B cell (primary cell): Measurements from ENCODE around the gene PPP1R12A. TPM values are rescaled to one million over a fixed set of nuclear protein-coding genes. Genes with fewer than 3 reads are reported as not detected.

Experiments used
- ATAC-seq: fragments of 200-7000 bp; cut with Tn5 transposase; one replicate; pipeline ENCODE4 v1.10.0; 2021; ENCODE audit warnings: low read depth, mild to moderate bottlenecking, moderate number of reproducible peaks, moderate library complexity
- CTCF ChIA-PET: fragments of 350-600 bp; sonication (Branson Sonifier 250); formaldehyde crosslinking; loops from one replicate; lab custom pipeline; 2021; ENCODE audit warnings: antibody characterized with exemption, inconsistent platforms; lab: Charles Lee
- POLR2A ChIA-PET: fragments of 350-600 bp; sonication (Branson Sonifier 250); formaldehyde crosslinking; loops from one replicate; lab custom pipeline; 2021; ENCODE audit warnings: antibody characterized with exemption; lab: Charles Lee
- DNase-seq: peaks from one replicate; pipeline ENCODE4 v3.0.0; 2013
- H2AFZ ChIP-seq: 2 replicates; pipeline ENCODE4 v1.6.1; 2012; ENCODE audit warnings: mild to moderate bottlenecking, low read depth, low read length; ENCODE audit not compliant: insufficient read depth, poor library complexity, severe bottlenecking
- H3K27ac ChIP-seq, 2 donors: 1 replicate in 1 of 2; 2 replicates in 1 of 2; pipeline ENCODE4 v1.5.1; 2012 to 2013; ENCODE audit warnings: low read length in 2 of 2, mild to moderate bottlenecking in 2 of 2, moderate library complexity in 1 of 2
- H3K27me3 ChIP-seq, 4 experiments: fragments of 200-600 bp in 1 of 4; sonication (generic) in 1 of 4; replicated peaks in 1 of 4; 1 replicate in 2 of 4; 2 replicates in 2 of 4; pipeline versions ENCODE4 v1.6.1 to v1.7.0; 2013 to 2016; ENCODE audit warnings: low read length in 3 of 4, mild to moderate bottlenecking in 2 of 4, mixed read lengths in 1 of 4, moderate library complexity in 1 of 4; ENCODE audit not compliant: insufficient read depth in 4 of 4, control insufficient read depth in 3 of 4; ENCODE audit errors: control extremely low read depth in 1 of 4
- H3K36me3 ChIP-seq, 2 experiments: replicated peaks in 1 of 2; 1 replicate in 1 of 2; 2 replicates in 1 of 2; pipeline versions ENCODE4 v1.6.1 to v1.7.1; 2013; ENCODE audit warnings: low read length in 1 of 2; ENCODE audit not compliant: insufficient read depth in 2 of 2, control insufficient read depth in 1 of 2; ENCODE audit errors: control extremely low read depth in 1 of 2, extremely low read depth in 1 of 2
- H3K4me1 ChIP-seq, 2 donors: fragments of 200-600 bp in 1 of 2; sonication (generic) in 1 of 2; 1 replicate in 1 of 2; 2 replicates in 1 of 2; pipeline versions ENCODE4 v1.5.1 to v1.6.1; 2013 to 2017; ENCODE audit warnings: low read length in 2 of 2; ENCODE audit not compliant: control insufficient read depth in 2 of 2, insufficient read depth in 2 of 2
- H3K4me2 ChIP-seq: replicated peaks from 2 replicates; pipeline ENCODE3; 2012; ENCODE audit warnings: mild to moderate bottlenecking, low read depth, low read length; ENCODE audit not compliant: poor library complexity, severe bottlenecking
- H3K4me3 ChIP-seq, 5 experiments: fragments of 200-600 bp in 1 of 5; sonication (generic) in 1 of 5; 1 replicate in 3 of 5; 2 replicates in 2 of 5; pipeline versions ENCODE4 v1.5.1 to v1.7.0; 2011 to 2016; ENCODE audit warnings: low read length in 4 of 5, mild to moderate bottlenecking in 4 of 5, low read depth in 2 of 5, control low read depth in 1 of 5, moderate library complexity in 1 of 5; ENCODE audit not compliant: insufficient read depth in 1 of 5; ENCODE audit errors: control extremely low read depth in 1 of 5, extremely low read depth in 1 of 5
- H3K79me2 ChIP-seq: fragments of 200-600 bp; sonication (generic); one replicate; pipeline ENCODE4 v1.6.0; 2016; ENCODE audit warnings: low read length; ENCODE audit not compliant: control insufficient read depth, insufficient read depth
- H3K9ac ChIP-seq: fragments of 200-600 bp; sonication (generic); 2 replicates; pipeline ENCODE4 v1.6.1; 2017; ENCODE audit warnings: mild to moderate bottlenecking, low read length, moderate library complexity
- H3K9me3 ChIP-seq, 3 donors: one replicate each; pipeline versions ENCODE4 v1.6.1 to v1.7.1; 2013; ENCODE audit warnings: low read length in 2 of 3; ENCODE audit not compliant: control insufficient read depth in 2 of 3, insufficient read depth in 1 of 3; ENCODE audit errors: control extremely low read depth in 1 of 3
- H4K20me1 ChIP-seq: 2 replicates; pipeline ENCODE4 v1.6.0; 2012; ENCODE audit warnings: mild to moderate bottlenecking, low read length; ENCODE audit not compliant: insufficient read depth, control insufficient read depth, poor library complexity, severe bottlenecking
- H3K27ac Mint-ChIP-seq: one replicate; pipeline ENCODE4 v1.8.0; 2021; ENCODE audit warnings: mixed read lengths
- H3K27me3 Mint-ChIP-seq: one replicate; pipeline ENCODE4 v1.8.0; 2021; ENCODE audit warnings: mixed read lengths
- H3K4me1 Mint-ChIP-seq: one replicate; pipeline ENCODE4 v1.8.0; 2021; ENCODE audit warnings: mixed read lengths
- H3K4me3 Mint-ChIP-seq: one replicate; pipeline ENCODE4 v1.8.0; 2021; ENCODE audit warnings: mixed read lengths
- H3K9me3 Mint-ChIP-seq: one replicate; pipeline ENCODE4 v1.8.0; 2022; ENCODE audit warnings: mixed read lengths; ENCODE audit not compliant: insufficient read depth
- CTCF ChIP-seq: fragments of 200-600 bp; IDR thresholded peaks from one replicate; pipeline ENCODE4 v1.8.0; 2022; ENCODE audit warnings: antibody characterized with exemption, mild to moderate bottlenecking
- EZH2 ChIP-seq: IDR thresholded peaks from 2 replicates; pipeline ENCODE4 v1.6.1; 2012; ENCODE audit warnings: borderline replicate concordance, low read depth, mild to moderate bottlenecking, moderate library complexity, low read length; ENCODE audit not compliant: insufficient read depth, poor library complexity, severe bottlenecking
- WGBS: methylation state at CpG from one replicate; pipeline ENCODE4 v1.1.5; 2013; ENCODE audit warnings: missing lambda C conversion rate; ENCODE audit not compliant: insufficient coverage; 5-methylcytosine and 5-hydroxymethylcytosine counted together
- intact Hi-C: fragments of 100-400 bp; cut with micrococcal nuclease; formaldehyde crosslinking; loops from one replicate; pipeline ENCODE4 v1.10.0; 2022
- polyA plus RNA-seq: library from polyadenylated mRNA; depleted of rRNA; stranded (reverse); fragments of >200 nt; gene quantifications from 2 replicates; pipeline ENCODE4 v1.2.3, GENCODE V29; 2012
- total RNA-seq, 2 donors: library from RNA; stranded (reverse); fragments of 120-200 nt in 1 of 2; gene quantifications; 1 replicate in 1 of 2; 2 replicates in 1 of 2; pipeline versions ENCODE4 v1.2.3 to v1.2.4, GENCODE V29; 2013 to 2022

The PPP1R12A gene
- total and polyA plus RNA-seq, 2 donors (not counting 1 experiment from before 2014, with no cell fraction given), result 18.3 to 110 TPM

GRCh38 chr12:79827484-79827883, 107.4 kb downstream of the PPP1R12A start:
- no peak for ATAC-seq
- no CpG with 5 or more reads among the region's 3 CpGs for WGBS
- Histone ChIP-seq H3K36me3 (peaks cover 6 to 28% of the 10 kb centered on the region in 2 experiments), H3K4me3 (no peak overlapping the region), H3K9ac (no peak overlapping the region), H3K79me2 (peaks cover 8% of the 10 kb centered on the region), H3K27ac (no peak overlapping the region), H3K4me1 (no peaks in the 10 kb centered on the region), H2AFZ (no peak overlapping the region), H3K27me3 (no peaks in the 10 kb centered on the region), H3K9me3 (peaks cover 0 to 1% (median 0%) of the 10 kb centered on the region in 3 donors), H4K20me1 (peaks cover 11% of the 10 kb centered on the region), H3K4me2 (no peak overlapping the region)
- no peaks in the 10 kb centered on the region for H3K27me3 Mint-ChIP-seq
- H3K4me3 Mint-ChIP-seq, result no peak overlapping the region
- no peak overlapping the region for H3K27ac Mint-ChIP-seq
- no peak for TF ChIP-seq CTCF
- TF ChIP-seq EZH2, result no peak
- peaks cover 10% of the 10 kb centered on the region for H3K4me1 Mint-ChIP-seq
- H3K9me3 Mint-ChIP-seq, result peaks cover 3% of the 10 kb centered on the region
- intact Hi-C loops, result loop anchor here (10.0 kb wide), 1 partner anchor 107 kb away; the partner anchor contains the start of gene PPP1R12A
- ChIA-PET POLR2A (no interaction called here), CTCF (no interaction called here)
- no peak for DNase-seq

DNA sequence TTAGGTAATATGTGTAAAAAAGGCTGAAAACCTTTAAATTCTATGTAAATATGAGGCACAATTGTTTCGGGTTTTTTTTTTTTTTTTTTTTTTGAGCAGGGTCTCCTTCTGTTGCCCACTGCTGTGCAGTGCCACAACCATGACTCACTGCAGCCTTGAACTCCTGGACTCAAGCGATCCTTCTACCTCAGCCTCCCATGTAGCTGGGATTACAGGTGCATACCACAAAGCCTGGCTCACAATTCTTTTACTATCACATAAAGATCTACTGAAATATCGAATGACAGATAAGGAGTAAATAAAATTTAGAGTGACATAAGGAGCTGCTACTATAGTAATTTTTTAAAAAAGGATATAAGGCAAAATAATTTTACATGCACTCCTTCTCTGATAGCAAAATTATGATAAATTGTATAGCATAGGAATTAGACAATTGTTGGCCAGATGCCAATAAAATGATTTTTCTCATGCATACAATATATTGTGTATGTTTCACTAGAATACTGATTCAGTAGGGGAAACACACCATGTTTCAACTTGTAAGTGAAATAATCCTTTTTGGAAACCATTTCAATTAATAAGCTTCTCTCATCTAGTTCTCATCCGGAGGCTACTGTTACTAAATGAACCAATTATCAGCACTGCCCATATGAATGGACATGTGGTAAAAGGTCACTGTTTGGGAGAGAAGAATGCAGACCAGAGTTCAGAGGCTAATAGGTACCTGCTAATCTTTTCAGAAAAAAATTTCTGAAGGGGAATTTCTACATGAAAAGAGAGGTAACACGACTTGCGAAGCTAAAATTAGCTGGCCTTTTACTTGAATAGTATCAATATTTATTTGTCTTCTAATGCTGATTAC, 108.4 kb downstream of the PPP1R12A start:
- Histone ChIP-seq H3K27ac (no peak overlapping the region), H3K4me1 (no peaks in the 10 kb centered on the region), H4K20me1 (peaks cover 4% of the 10 kb centered on the region), H2AFZ (no peak overlapping the region), H3K9ac (no peak overlapping the region), H3K9me3 (peaks cover 0 to 1% (median 0%) of the 10 kb centered on the region in 3 donors), H3K27me3 (no peaks in the 10 kb centered on the region), H3K36me3 (peaks cover 4 to 25% of the 10 kb centered on the region in 2 experiments), H3K4me3 (no peak overlapping the region), H3K79me2 (peaks cover 8% of the 10 kb centered on the region), H3K4me2 (no peak overlapping the region)
- ChIA-PET CTCF (interaction anchor here (0.9 kb wide), 1 partner anchor 21 kb away, joined by 3 read pairs; no protein-coding TSS in a partner anchor), POLR2A (no interaction called here)
- no peak overlapping the region for H3K4me3 Mint-ChIP-seq
- H3K27me3 Mint-ChIP-seq, result no peaks in the 10 kb centered on the region
- no peak for DNase-seq
- ATAC-seq, result no peak
- no CpG with 5 or more reads among the region's 6 CpGs for whole genome bisulfite sequencing
- H3K4me1 Mint-ChIP-seq, result peaks cover 10% of the 10 kb centered on the region
- H3K27ac Mint-ChIP-seq, result no peak overlapping the region
- TF ChIP-seq CTCF (no peak), EZH2 (no peak)
- H3K9me3 Mint-ChIP-seq, result peaks cover 3% of the 10 kb centered on the region
- intact Hi-C loops, result loop anchor here (10.0 kb wide), 1 partner anchor 108 kb away; the partner anchor contains the start of gene PPP1R12A
